Gastroesophageal sphincter (tissue), 3 donors: ENCODE results near the gene TGFBR3L.

ENCODE experiments used
- CTCF ChIP-seq, 4 experiments: fragments of 200-600 bp in 2 of 4; fragments of 450-650 bp in 2 of 4; sonication (generic) in 1 of 4; IDR thresholded peaks; one replicate each; pipeline ENCODE4 v1.5.1; 2017 to 2019; ENCODE audit warnings: antibody characterized with exemption in 4 of 4, mild to moderate bottlenecking in 2 of 4, moderate library complexity in 2 of 4
- EP300 ChIP-seq: sonication (generic); formaldehyde crosslinking; IDR thresholded peaks from one replicate; pipeline ENCODE4 v1.6.1; 2017; ENCODE audit warnings: antibody characterized with exemption, mild to moderate bottlenecking

- no peak for TF ChIP-seq CTCF (IDR thresholded peaks at IDR 0.05)
- no peak for TF ChIP-seq EP300
Measured at GRCh38 chr19:7904074-7905020, 10.3 kb upstream of the TGFBR3L start.
